ENCODE measurements around the gene ATP11A. TPM values are rescaled to one million over a fixed set of nuclear protein-coding genes. Genes with fewer than 3 reads are reported as not detected.
A peak's percentile ranks its signal among the peaks of the same experiment; 100 is the strongest.

The ATP11A gene
- total RNA-seq, 1 experiment from 2014 or later, result 65.3 TPM

DNA sequence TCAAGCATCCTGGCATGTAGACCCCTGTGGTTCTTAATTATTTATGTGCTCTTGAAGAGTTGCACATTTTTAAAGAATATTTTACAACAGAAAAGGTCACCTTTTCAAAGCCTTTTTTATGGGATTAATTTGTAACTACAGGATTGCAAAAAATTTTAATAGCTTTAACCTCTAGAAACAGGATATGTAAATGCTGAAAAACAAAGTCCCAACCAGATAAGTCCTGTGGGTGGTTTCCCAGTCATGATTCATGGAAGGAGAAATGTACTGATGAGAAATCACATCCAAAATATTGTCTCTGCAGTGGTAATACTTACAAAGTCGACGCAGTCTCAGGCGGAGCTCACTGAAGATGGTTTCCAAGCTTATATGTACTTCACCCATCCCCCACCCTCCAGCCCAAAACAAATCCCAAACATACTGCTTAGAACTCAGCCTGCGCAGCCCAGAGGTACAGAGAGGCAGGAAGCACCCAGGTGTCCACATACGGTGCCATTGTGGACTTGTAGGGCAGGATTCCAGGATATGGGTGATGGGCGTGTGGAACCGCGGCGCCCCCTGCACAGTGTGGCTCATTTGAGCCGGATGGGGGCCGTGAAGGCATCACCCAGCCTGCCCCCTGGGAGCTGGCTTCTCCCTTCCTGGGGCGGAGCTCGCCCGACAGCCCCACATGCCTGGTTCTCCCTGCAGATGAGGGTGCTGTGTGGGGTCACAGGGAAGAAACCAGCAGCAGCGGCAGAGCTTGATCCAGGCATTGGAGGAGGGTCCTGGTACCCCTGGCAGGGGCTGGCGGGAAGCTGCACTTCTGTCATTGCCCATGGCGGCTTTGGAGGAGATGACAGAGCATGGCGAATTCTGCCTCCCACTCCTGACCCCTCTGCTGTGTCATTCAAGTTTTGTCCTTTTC is 101.2 kb downstream of the ATP11A start:
- Mint-ChIP-seq H3K27me3 (ENCODE audit: low read depth) (no peaks in the 10 kb centered on the region), H3K9me3 (peaks cover 26 to 28% of the 10 kb centered on the region in 2 experiments), H3K4me3 (no peak overlapping the region), H3K27ac (peak overlapping the region; percentile 23 to 90 (median 82); a peak in 4 of 7 replicates), H3K36me3 (ENCODE audit: insufficient read depth in 1 of 3, low read depth in 3 of 3) (peaks cover 27 to 42% (median 39%) of the 10 kb centered on the region in 3 experiments), H3K4me1 (peaks cover 13 to 17% of the 10 kb centered on the region in 2 experiments)
- no peaks in the 10 kb centered on the region for H3K79me2 ChIP-seq (ENCODE audit: insufficient read depth, low read length)
- TF ChIP-seq, protein P1, sequence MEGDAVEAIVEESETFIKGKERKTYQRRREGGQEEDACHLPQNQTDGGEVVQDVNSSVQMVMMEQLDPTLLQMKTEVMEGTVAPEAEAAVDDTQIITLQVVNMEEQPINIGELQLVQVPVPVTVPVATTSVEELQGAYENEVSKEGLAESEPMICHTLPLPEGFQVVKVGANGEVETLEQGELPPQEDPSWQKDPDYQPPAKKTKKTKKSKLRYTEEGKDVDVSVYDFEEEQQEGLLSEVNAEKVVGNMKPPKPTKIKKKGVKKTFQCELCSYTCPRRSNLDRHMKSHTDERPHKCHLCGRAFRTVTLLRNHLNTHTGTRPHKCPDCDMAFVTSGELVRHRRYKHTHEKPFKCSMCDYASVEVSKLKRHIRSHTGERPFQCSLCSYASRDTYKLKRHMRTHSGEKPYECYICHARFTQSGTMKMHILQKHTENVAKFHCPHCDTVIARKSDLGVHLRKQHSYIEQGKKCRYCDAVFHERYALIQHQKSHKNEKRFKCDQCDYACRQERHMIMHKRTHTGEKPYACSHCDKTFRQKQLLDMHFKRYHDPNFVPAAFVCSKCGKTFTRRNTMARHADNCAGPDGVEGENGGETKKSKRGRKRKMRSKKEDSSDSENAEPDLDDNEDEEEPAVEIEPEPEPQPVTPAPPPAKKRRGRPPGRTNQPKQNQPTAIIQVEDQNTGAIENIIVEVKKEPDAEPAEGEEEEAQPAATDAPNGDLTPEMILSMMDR (conservative IDR thresholded peaks at IDR 0.05), result no peak
- no peak overlapping the region for H4K8ac ChIP-seq (replicated peaks; ENCODE audit: insufficient read length, low read depth, low read length)
- no peak overlapping the region for H2BK15ac ChIP-seq (ENCODE audit: low read depth, low read length)
- no peak for DNase-seq
- H2BK120ac ChIP-seq (ENCODE audit: low read depth, low read length, poor library complexity, severe bottlenecking), result no peak overlapping the region
- H2AK5ac ChIP-seq (ENCODE audit: insufficient read length, low read length), result no peak overlapping the region
- H3K27me3 ChIP-seq (ENCODE audit: insufficient read depth, low read length), result no peaks in the 10 kb centered on the region
- H3K23me2 ChIP-seq (ENCODE audit: insufficient read length, low read depth, low read length, poor library complexity, severe bottlenecking), result no peaks in the 10 kb centered on the region
- no peak overlapping the region for H4K5ac ChIP-seq (ENCODE audit: insufficient read length, low read depth, low read length)
- H2BK20ac ChIP-seq (ENCODE audit: low read depth, low read length, poor library complexity, severe bottlenecking), result no peak overlapping the region
- no peak overlapping the region for H2BK12ac ChIP-seq (ENCODE audit: insufficient read length, low read depth, low read length)
- no peak overlapping the region for H3K27ac ChIP-seq (ENCODE audit: insufficient read length, low read depth, low read length)
- H3K9ac ChIP-seq (ENCODE audit: extremely low read depth, insufficient read length, low read length), result no peak overlapping the region
- no CpG with 5 or more reads among the region's 18 CpGs for WGBS (ENCODE audit: extremely low coverage, insufficient read length, low lambda C conversion rate)
- H3K23ac ChIP-seq (ENCODE audit: insufficient read length, low read depth, low read length), result no peak overlapping the region
- no peak overlapping the region for H2BK5ac ChIP-seq (ENCODE audit: insufficient read length, low read length)
- no peaks in the 10 kb centered on the region for H4K20me1 ChIP-seq (ENCODE audit: control insufficient read depth, insufficient read depth, insufficient read length)
- no peak overlapping the region for H3K18ac ChIP-seq (ENCODE audit: insufficient read length, low read depth, low read length)
- H4K91ac ChIP-seq (ENCODE audit: insufficient read length, low read depth, low read length), result no peak overlapping the region
- no peak overlapping the region for H2AFZ ChIP-seq (ENCODE audit: low read length)
- no peak overlapping the region for H3T11ph ChIP-seq (ENCODE audit: low read length)
- H3K56ac ChIP-seq (ENCODE audit: insufficient read length, low read depth, low read length), result no peak overlapping the region
- no peak overlapping the region for H3K4ac ChIP-seq (ENCODE audit: low read depth, low read length)
- no peaks in the 10 kb centered on the region for H3K79me1 ChIP-seq (ENCODE audit: insufficient read depth, low read depth, low read length, poor library complexity, severe bottlenecking)
- H3K4me2 ChIP-seq (ENCODE audit: insufficient read depth, insufficient read length, low read length), result no peak overlapping the region
- peaks cover 4% of the 10 kb centered on the region; the same call in 1 of the 2 replicates for H3K4me1 ChIP-seq (ENCODE audit: insufficient read depth, low read length)
- no peak overlapping the region for H3K14ac ChIP-seq (ENCODE audit: insufficient read depth, low read length)
- no peaks in the 10 kb centered on the region for H3K9me3 ChIP-seq (ENCODE audit: control insufficient read depth, low read depth, low read length)

Data from H9 (cell line).